Measurements from ENCODE around the gene CCDC187. TPM values are rescaled to one million over a fixed set of nuclear protein-coding genes. Genes with fewer than 3 reads are reported as not detected.

CCDC187 gene
- total and polyA plus RNA-seq, 2 of the 8 experiments (the other 6 are each of a cell fraction or from before 2014, with no cell fraction given) = 0.02 TPM; not detected in 1

- no peak for TF ChIP-seq SRF (IDR thresholded peaks at IDR 0.05; ENCODE audit: low read depth, low read length)
These were observed 51.6 kb downstream of the CCDC187 start (continued) for GRCh38 chr9:136252281-136252680.
